ENCODE measurements around the gene LRBA. TPM values are rescaled to one million over a fixed set of nuclear protein-coding genes. Genes with fewer than 3 reads are reported as not detected.
A peak's percentile ranks its signal among the peaks of the same experiment; 100 is the strongest.

LRBA gene
- total and polyA plus RNA-seq, 8 donors = 43.3 to 62.5 (median 52.3) TPM

- H3K9me3 ChIP-seq = no peaks in the 10 kb centered on the region
- TF ChIP-seq CTCF (IDR thresholded peaks at IDR 0.05) = no peak
- H3K27ac ChIP-seq = no peak overlapping the region
- intact Hi-C loops (cut with DNase I) = no loop called here
- H3K4me1 ChIP-seq = no peaks in the 10 kb centered on the region
- H3K27me3 ChIP-seq = no peaks in the 10 kb centered on the region
- DNase-seq = no peak
- no peak for ATAC-seq
- no peaks in the 10 kb centered on the region for H3K36me3 ChIP-seq
- no peak overlapping the region for H3K4me3 ChIP-seq
Measured at GRCh38 chr4:150316332-150317205, 698.5 kb downstream of the LRBA start.

GRCh38 chr4:150315691-150316090, 699.4 kb downstream of the LRBA start:
- H3K4me3 ChIP-seq = no peak overlapping the region
- no peaks in the 10 kb centered on the region for H3K27me3 ChIP-seq
- no peak overlapping the region for H3K27ac ChIP-seq
- no peaks in the 10 kb centered on the region for H3K9me3 ChIP-seq
- TF ChIP-seq CTCF (IDR thresholded peaks at IDR 0.05) = no peak
- DNase-seq (no peak), ATAC-seq (no peak)
- no peaks in the 10 kb centered on the region for H3K36me3 ChIP-seq
- H3K4me1 ChIP-seq = no peaks in the 10 kb centered on the region
- intact Hi-C loops (cut with DNase I) = no loop called here

- no peak for ATAC-seq
- intact Hi-C loops (cut with DNase I) = no loop called here
- no peak for DNase-seq
Measured at GRCh38 chr4:150315175-150315574, 699.9 kb downstream of the LRBA start.

GRCh38 chr4:150314031-150314430, 701.1 kb downstream of the LRBA start:
- no peak overlapping the region for H3K27ac ChIP-seq
- H3K4me3 ChIP-seq = no peak overlapping the region
- DNase-seq = no peak
- no peak for ATAC-seq
- H3K4me1 ChIP-seq = no peaks in the 10 kb centered on the region
- no peaks in the 10 kb centered on the region for H3K27me3 ChIP-seq
- intact Hi-C loops (cut with DNase I) = no loop called here
- no peaks in the 10 kb centered on the region for H3K36me3 ChIP-seq
- no peaks in the 10 kb centered on the region for H3K9me3 ChIP-seq
- TF ChIP-seq CTCF (IDR thresholded peaks at IDR 0.05) = no peak

More at GRCh38 chr4:150315175-150315574, 699.9 kb downstream of the LRBA start:
- TF ChIP-seq CTCF (IDR thresholded peaks at IDR 0.05) = no peak
- Histone ChIP-seq H3K4me3 (no peak overlapping the region), H3K27ac (no peak overlapping the region), H3K27me3 (no peaks in the 10 kb centered on the region), H3K4me1 (no peaks in the 10 kb centered on the region), H3K36me3 (no peaks in the 10 kb centered on the region), H3K9me3 (no peaks in the 10 kb centered on the region)

GRCh38 chr4:150310159-150310895, 704.8 kb downstream of the LRBA start:
- no peak for TF ChIP-seq CTCF (IDR thresholded peaks at IDR 0.05)
- no peak for DNase-seq

More at GRCh38 chr4:150310159-150310895, 704.8 kb downstream of the LRBA start:
- Histone ChIP-seq H3K4me1 (no peaks in the 10 kb centered on the region), H3K27me3 (no peaks in the 10 kb centered on the region), H3K27ac (no peak overlapping the region), H3K4me3 (no peak overlapping the region), H3K36me3 (no peaks in the 10 kb centered on the region), H3K9me3 (no peaks in the 10 kb centered on the region)
- intact Hi-C loops (cut with DNase I) = no loop called here
- peak; percentile 16 for ATAC-seq
